GM21723 (cell line): Measurements from ENCODE around the gene FAM149A.

ENCODE experiments used
- ATAC-seq: cut with Tn5 transposase; IDR thresholded peaks from one replicate; pipeline ENCODE4 v1.9.1; 2021; ENCODE audit warnings: mild to moderate bottlenecking, moderate library complexity; ENCODE audit not compliant: unreplicated experiment

FAM149A gene

GRCh38 chr4:186104890-186105646 lies 564 bp downstream of the FAM149A start:
- ATAC-seq = peak; percentile 43

- peak; percentile 28 for ATAC-seq
These were observed 1.3 kb downstream of the FAM149A start for GRCh38 chr4:186105647-186106321.

- no peak for ATAC-seq
These were observed 3.4 kb downstream of the FAM149A start for GRCh38 chr4:186107947-186108346.

- ATAC-seq = no peak
These were observed 3.9 kb downstream of the FAM149A start for GRCh38 chr4:186108391-186108790.

GRCh38 chr4:186109245-186109644 lies 4.7 kb downstream of the FAM149A start:
- no peak for ATAC-seq

- no peak for ATAC-seq
These were observed 12.2 kb downstream of the FAM149A start for GRCh38 chr4:186116697-186117096.

GRCh38 chr4:186118582-186118981 lies 14.1 kb downstream of the FAM149A start:
- ATAC-seq = no peak

GRCh38 chr4:186121057-186121456 lies 16.6 kb downstream of the FAM149A start:
- no peak for ATAC-seq

- no peak for ATAC-seq
These were observed 24.3 kb downstream of the FAM149A start for GRCh38 chr4:186128842-186129241.

- no peak for ATAC-seq
These were observed 27.4 kb downstream of the FAM149A start for GRCh38 chr4:186131935-186132334.

GRCh38 chr4:186132577-186133242 lies 28.2 kb downstream of the FAM149A start:
- no peak for ATAC-seq

- peak; percentile 100 for ATAC-seq
These were observed 29.8 kb downstream of the FAM149A start for GRCh38 chr4:186134257-186134656.

- ATAC-seq = no peak
These were observed 30.4 kb downstream of the FAM149A start for GRCh38 chr4:186134861-186135260.

GRCh38 chr4:186137196-186137794 lies 32.8 kb downstream of the FAM149A start:
- ATAC-seq = no peak

- peak; percentile 36 for ATAC-seq
These were observed 39.9 kb downstream of the FAM149A start for GRCh38 chr4:186144198-186144945.

GRCh38 chr4:186144946-186145569 lies 40.6 kb downstream of the FAM149A start:
- peak; percentile 35 for ATAC-seq

GRCh38 chr4:186146458-186146857 lies 42.0 kb downstream of the FAM149A start:
- ATAC-seq = no peak

GRCh38 chr4:186148336-186148975 lies 44.0 kb downstream of the FAM149A start:
- no peak for ATAC-seq

GRCh38 chr4:186149872-186150271 lies 45.4 kb downstream of the FAM149A start:
- no peak for ATAC-seq

- no peak for ATAC-seq
These were observed 46.4 kb downstream of the FAM149A start for GRCh38 chr4:186150926-186151325.
